ENCODE data around the gene MYLK4.

MYLK4 gene

DNA sequence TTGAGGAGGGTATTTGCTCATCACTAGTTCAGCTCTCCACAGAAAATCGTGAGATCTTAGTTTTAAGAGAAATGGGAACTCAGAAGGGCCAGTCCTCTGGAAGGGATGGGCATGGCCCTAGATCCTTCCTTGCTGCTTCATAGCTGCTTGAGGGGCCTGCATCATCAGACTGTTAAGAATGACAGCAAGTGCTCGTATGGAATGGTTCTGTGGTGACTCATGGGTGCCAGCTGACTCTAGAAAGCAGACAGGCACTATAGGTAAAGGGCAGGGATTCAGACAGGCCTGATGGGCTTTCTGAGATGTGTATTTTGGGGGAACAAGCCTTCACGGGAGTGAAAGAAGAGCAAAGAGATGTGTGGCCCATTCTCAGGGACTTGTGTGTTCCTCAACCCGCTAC lies 90.8 kb downstream of the MYLK4 start:
- DNase-seq (ENCODE audit: low read depth in 2 of 2), result no peak

DNA sequence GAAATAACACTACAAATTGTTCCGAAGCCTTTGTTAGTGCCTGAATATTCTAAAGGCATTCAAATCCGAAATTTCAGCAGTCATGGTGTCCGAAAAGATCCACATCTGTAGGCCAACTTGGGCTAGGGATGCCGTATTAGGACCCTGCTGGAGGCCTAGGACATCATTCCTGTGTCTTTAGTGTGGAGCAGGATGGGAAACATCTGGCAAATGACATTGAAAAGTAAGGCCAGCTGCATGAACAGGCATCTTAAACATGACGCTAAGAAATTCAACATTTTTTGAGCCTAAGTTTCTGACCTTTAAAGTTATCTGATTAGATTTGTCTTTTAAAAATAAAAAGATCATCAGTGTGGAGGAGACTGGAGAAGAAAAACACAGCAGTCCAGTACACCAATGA lies 91.3 kb downstream of the MYLK4 start:
- no peak for DNase-seq (ENCODE audit: low read depth in 2 of 2)

DNA sequence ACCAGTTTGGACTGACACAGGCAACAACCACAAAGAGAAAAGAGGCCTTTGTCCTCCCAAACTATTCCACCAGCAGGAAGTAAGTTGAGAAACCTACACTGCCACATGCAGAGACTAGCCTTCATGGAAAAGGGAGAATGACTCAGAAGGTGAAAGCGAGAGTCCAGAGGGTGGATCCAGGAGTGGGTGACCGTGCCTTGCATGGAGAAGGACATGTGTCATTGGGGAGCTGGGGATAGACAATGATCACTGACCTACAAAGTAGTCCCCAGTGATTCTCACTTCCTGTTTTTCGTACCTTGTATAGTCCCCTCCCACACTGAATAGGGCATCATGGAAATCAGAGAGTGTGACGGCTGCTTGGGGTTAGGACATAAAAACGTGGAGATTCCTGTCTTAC lies 91.9 kb downstream of the MYLK4 start:
- DNase-seq (ENCODE audit: low read depth in 2 of 2), result no peak

DNA sequence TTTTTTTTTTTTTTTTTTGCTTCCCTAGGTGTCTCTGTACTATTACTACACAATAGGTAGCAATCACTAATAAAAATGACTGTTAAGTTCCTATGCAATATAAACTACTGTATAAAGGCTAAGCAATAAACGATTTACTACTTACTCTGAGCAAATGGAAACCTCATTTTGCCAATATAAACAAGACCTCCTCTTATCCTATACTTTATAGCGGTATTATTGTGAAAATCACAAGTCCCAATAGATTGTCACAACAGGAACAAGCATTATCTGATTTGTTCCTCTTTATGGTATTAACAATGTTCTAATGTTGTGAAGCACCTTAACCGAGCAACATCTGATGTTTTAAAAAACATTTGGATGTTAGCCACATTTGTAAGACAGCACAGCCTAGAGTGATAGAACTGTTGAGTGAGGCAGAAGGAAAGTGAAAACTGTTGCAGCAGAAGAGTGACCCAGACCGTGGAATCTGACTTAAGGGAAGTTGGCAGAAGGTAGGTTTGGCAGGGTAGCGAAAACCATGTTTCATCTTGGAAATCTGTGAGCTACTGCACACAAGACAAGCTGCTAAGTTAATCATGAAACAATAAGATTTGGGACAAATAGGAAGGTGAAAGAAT lies 94.2 kb downstream of the MYLK4 start:
- DNase-seq (ENCODE audit: low read depth in 2 of 2), result no peak

DNA sequence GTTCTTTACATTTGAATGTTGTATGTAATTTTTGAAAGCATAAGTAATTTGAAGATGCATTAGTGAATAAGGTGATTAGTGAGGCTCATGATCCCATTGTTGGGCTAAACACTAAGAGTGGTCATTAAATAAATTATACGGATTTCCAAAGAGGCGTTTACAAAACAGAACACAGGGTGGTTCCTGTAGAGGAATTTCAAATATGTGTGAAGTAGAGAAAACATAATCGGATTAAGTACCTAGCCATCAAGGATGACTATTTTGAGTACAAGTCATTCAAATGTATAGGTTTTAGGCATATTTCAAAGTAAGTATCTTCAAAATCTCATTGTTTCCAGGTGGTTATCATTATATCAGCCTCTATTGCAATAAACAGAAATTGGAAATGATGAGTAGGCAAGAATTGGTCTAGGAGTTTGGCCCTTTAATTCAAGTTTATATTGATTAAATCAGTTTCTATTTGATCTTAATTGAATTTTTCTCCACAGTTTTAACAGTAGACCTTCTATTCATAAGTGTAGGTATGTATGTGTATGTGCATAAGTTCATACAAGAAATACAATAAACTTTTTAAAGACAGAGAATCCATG lies 94.8 kb downstream of the MYLK4 start:
- DNase-seq (ENCODE audit: low read depth in 2 of 2), result no peak

DNA sequence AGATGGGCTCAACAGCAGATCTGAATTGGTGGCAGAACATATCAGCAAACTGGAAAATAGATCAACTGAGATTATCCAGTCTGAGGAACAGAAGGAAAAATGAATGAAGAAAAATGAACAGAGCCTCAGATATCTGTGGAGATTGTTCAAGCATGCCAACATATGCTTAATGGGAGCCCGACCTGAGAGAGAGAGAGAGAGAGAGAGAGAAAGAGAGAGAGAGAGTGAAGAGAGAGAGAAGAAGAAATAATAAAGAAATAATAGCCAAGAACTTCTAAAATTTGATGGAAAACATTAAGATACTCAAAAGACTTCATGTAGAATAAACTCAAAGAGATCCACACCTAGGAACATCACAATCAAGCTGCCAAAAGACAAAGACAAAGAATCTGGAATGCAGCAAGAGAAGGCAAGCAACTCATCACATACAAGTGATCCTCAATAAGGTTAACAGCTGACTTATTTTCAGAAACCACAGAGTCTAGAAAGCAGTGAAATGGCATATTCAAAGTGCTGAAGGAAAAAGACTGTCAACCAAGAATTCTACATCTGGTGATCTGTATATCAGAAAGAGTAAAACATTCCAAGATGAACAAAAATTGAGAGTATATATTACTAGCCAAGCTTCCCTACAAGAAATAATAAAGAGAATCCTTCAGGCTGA lies 97.2 kb downstream of the MYLK4 start:
- no peak for DNase-seq (ENCODE audit: low read depth in 2 of 2)

DNA sequence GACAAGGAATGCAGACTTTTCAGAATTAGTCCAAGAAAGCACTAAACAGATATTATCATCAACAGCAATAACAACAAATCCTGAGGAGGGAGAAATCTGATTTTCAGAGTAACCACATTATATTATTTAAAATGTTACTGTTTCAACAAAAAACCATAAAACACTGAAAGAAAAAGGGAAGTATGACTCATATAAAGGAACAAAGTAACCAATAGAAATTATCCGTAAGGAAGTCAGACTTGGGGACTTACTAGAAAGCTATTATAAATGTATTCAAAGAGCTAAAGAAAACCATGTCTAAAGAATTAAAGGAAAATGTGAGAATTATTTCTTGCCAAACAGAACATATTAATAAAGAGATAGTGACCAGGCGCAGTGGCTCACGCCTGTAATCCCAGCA lies 98.1 kb downstream of the MYLK4 start:
- no peak for DNase-seq (ENCODE audit: low read depth in 2 of 2)

DNA sequence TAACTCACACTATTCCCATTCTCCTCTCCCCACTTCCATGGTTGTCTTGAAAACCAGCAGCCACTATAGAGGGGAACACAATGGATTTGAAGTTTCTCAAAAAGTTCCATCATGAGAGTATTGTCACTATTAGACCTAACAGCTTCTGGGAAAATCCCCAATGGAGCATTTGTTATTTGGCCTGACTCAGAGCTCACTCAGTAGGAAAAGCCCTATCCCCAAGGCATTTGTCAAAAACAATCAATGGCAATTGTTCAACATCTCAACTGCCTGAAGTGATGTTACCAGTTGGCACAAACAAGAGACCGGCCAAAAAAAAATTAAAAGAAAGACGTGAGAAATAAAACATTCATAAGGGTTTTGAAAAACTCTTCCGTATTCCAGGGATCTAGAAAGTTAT lies 98.8 kb downstream of the MYLK4 start:
- DNase-seq (ENCODE audit: low read depth in 2 of 2), result no peak

DNA sequence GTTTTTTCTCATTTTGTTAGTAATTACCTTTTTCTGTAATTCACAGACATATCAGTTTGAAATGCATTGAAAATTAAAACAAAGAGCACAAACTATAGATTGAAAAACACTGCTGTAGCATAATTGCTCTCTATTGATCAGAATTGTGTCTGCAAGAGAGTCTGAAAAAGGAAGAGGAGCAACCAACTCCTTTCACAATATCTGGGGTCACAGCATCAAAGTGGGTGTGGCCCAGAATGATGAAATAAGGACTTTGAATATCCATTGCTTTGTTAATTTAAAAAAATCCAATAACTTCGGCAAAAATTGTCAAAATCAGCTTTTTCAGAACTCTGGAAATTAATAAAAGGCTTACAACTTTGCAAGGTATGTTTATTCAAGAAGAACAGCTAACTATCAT lies 99.2 kb downstream of the MYLK4 start:
- no peak for DNase-seq (ENCODE audit: low read depth in 2 of 2)

DNA sequence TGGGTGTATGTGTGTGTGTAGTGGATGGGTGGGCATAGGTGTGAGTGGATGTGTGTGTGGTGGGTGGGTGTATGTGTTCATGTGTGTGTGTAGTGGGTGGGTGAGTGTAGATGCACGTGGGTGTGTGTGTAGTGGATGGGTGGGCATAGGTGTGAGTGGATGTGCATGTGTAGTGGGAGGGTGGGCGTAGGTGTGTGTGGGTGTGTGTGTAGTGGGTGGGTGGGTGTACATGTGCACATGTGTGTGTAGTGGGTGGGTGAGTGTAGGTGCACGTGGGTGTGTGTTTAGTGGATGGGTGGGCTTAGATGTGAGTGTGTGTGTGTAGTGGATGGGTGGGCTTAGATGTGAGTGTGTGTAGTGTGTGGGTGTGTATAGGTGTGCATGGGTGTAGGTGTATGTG lies 104.4 kb downstream of the MYLK4 start:
- DNase-seq (ENCODE audit: low read depth in 2 of 2), result no peak

DNA sequence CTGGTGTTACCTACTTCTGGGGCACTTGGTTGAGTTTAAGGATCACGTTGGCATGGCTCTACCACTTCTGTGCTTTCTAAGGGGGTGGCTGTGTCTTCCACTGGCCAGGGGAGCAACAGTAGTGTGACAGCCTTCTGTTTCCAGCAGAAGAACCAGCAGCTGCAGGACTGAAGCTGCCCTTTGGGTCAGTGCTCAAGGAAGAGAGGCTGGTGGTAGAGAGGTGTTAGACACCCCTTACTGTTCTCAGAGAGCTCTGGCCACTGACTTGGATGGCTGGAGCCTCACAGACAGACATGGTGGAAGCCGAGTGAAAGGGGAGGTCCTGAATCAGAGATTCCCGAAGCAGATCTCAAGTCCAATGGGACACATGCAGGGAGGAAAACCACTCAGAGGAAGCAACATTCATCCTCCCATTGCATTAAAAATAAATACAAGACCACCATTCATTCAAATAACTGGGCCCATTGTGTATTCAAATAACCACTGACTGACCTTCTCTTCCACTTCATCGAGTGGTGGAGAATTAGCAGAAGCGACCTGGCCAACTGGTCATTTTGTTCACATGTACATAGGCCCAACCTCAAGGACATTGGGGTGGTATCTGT lies 106.7 kb downstream of the MYLK4 start:
- no peak for DNase-seq (ENCODE audit: low read depth in 2 of 2)

DNA sequence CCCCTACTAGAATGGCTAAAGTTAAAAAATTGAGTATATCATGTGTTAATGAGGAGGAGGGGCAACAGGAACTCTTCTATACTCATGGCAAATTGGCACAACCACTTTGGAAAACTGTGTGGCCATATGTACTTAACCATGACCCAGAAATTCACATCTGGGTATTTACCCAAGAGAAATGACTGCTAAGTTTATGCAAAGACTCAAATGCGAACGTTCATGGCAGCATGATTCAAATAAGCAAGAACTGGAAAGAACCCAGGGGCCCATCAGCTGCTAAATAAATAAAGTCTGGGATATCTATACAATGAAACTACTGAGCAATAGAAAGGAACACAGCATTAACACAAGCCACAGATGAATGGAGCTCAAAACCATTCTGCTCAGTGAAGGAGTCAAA lies 107.6 kb downstream of the MYLK4 start:
- no peak for DNase-seq (ENCODE audit: low read depth in 2 of 2)

DNA sequence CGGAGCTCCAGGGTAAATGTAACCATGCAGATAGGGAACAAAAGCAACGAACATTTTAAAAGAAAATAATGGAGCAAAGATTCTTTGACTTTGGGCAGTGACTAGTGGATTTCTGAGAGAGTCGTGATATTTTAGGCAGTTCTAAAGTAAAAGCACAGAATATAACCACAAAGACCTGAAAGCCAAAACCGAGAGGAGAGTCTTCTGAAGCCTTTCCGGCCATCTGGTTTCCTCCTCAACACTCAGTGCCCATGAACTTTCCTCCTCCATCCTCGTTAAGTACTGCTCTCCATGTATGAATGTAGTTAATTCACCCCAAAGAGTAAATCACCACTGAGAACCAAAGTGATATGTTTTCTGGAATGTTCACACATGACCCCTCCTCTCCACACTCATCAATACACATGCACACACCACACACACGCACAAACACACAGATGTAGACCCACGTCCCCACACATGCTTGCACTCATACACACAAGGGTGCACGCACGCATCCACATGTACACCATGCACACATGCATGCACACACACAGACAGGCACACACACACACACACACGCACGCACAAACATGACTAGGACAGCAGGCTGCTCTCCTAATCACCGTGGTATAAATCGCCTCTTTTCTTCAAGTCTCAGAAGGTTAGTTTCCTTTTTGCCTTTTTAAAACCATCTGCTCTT lies 109.5 kb downstream of the MYLK4 start:
- no peak for DNase-seq (ENCODE audit: low read depth in 2 of 2)

DNA sequence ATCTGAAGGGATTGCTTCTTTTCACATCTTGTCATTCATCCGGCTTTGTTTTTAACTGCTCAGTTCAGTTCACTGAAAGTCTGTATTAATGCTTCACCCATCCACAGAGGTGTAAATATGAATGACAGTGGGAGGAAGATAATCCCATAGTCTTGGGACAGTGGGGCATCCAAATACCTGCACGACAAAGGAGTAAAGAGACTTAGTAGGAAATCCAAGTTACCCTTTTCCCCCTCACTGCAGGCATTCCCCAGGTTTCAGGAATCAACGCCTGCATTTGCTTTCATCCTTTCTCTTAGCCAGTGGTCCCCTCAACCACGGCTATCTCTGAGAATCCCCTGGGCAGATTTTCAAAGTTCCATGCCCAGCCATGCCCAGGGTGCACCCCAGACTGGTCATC lies 110.2 kb downstream of the MYLK4 start:
- DNase-seq (ENCODE audit: low read depth in 2 of 2), result no peak

DNA sequence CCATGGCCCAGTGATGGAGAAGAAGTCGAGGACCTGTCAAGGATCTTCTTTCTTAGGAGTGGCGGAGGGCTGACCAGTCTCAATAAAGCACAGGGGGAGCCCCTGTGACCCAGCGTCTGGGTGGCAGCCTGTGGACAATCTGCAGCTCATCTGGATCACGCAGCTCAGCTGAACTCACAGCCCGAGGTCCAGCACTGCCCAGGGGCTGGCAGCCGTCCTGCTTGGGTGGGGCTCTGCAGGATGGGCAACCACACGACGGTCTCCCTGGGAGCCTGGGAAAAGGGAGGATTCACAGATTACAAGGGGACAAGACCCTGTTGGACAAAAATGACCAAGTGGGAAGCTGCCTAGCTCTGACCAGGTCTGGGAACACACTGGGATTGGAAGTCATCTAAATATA lies 110.8 kb downstream of the MYLK4 start:
- no peak for DNase-seq (ENCODE audit: low read depth in 2 of 2)

DNA sequence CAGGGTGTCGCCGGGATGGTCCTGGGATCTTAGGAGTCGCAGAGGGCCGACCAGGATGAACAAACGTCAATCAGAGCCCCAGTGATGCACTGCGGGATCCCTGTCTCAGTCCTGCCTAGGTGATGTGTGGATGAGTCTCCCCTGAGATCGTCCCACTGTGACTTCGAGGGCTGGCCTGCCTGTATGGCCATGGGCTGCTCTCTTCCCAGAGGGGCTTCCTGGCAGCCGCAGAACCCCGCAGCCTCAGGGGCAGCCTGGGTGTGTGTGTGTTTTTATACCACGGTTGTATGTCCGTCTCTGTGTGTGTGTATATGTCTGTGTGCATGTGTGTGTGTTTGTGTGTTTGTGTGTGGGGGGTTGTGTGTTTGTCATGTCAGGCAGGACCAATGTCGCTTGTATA lies 111.6 kb downstream of the MYLK4 start:
- no peak for DNase-seq (ENCODE audit: low read depth in 2 of 2)

DNA sequence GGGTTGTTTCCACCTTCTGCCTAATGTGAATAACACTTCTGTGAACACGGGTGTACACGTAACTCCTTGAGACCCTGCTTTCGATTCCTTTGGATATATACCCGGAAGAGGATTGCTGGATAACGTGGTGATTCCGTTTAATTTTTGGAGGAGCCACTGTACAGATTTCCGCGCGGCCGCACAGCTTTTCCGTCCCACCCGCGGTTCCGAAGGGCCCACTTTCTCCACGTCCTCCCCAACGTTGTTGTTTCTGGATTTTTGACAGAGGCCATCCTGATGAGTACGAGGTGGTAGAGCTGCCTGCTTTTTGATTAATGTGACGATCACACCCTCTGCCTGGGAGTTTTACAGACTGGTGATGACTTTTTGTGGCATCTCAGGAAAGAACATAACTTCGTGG lies 114.0 kb downstream of the MYLK4 start:
- DNase-seq (ENCODE audit: low read depth in 2 of 2), result no peak

DNA sequence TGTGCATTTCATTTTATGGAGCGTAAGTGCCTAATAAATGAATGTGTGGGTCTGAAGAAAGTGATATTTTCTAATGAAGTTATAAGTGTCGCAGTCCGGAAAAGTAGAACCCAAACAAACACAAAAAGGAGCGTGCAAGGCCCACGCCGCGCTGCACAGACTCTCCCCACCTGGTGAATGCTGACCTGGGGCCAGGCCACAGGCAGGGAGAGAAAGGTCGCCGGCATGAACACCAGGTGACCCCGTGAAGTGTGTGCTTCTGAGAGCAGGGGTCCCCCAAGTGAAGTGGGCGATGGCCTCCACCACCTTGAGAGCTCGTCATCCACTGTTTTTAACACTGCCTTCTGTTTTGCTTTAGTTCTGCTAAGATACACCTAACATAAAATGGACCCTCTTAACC lies 114.8 kb downstream of the MYLK4 start:
- DNase-seq (ENCODE audit: low read depth in 2 of 2), result no peak

DNA sequence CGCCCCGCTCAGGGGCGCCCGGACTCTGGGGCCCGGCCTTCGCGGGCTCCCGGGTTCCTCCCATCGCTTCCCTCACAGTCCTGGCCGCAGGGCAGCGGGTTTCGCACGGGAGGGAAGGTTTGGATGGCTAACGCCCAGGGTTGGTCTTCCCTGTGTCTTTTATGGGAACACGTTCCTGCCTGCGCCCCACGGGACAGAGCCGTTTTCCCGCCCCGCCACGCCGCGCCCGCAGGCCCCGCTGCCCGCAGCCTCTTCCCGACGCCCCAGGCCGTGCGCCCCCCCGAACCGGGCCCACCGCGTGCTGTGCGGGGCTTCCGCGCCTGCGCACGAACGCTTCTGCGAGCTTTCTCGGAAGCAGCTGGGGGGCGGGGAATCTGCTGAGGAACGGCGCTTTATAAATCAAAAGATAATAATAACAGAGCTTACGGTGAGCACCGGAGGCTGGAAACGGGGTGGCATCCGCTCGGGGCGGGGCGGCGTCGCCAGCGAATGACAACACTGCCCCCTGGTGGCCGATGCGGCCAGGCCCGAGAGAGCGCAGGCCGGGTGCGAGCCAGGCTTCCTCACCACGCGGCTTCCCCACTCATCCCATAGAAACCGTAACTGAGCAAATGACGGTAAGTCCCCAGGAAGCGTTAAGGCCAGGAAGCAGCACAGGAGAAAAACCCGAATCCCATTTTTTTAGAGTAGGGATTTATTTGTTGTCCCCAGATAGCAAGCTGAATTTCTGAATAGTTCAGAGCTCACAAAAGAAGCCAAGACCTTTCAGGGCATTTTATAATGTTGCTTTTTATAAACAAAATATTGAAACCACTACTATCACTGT lies 116.4 kb downstream of the MYLK4 start:
- DNase-seq (ENCODE audit: low read depth in 2 of 2), result peak; percentile 63 to 73

DNA sequence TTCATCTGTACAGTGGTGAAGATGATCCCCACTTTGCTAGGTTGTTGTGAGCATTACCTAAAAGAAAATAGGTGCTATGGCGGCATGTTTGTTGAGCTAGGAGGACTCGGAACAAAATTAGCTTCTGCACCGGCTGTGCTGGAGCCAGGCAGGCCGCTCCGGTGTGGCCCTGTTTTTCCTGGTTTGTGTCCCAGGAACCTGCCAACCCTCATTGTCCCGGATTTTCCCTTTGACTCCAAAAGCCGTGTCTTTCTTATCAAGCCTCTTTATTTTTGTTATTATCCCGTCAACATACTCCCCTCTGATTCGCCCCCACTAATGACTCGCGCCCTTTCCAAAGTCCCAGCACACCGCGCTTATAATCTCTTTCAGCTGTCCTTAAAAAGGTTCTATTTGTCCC lies 117.0 kb downstream of the MYLK4 start:
- DNase-seq (ENCODE audit: low read depth in 2 of 2), result no peak

DNA sequence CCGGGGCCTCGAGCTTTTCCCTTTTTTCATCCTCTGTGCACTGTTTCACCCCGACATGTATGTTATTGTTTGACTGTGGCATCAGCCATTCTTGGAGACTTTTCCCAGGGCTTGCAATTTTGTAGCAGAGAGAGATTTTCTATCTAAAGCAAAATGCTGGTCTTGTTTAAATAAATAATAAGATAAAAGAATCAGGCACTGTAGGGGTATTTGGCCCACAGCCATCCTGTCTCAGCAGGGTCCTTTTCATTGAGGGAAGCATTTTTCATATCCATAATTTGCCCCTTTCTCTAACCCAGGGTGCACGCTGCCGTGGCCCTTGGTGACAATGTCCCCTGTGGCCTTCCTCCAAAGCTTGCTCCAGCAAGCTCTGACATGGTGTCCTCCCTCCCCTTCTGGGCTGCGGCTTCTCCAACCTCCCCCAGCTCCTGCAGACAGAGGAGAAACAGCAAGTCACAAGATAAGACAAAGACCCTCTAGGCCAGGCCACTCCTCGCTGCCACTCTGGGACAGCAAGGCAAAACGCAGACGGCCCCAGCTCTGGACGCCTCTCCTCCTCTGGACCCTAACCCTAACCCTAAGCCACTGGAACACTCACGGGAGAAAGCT lies 117.6 kb downstream of the MYLK4 start:
- no peak for DNase-seq (ENCODE audit: low read depth in 2 of 2)

All from stimulated activated CD4-positive, alpha-beta T cell treated with anti-CD3 and anti-CD28 coated beads, Interleukin-15, amount 100 ng/mL, for 48 hours (primary cell).